Jurkat, Clone E6-1 (cell line): Measurements from ENCODE around the gene SASH3. TPM values are rescaled to one million over a fixed set of nuclear protein-coding genes. Genes with fewer than 3 reads are reported as not detected.
"Not testable (repeated sequence)": the region's sequence is repeated elsewhere in the genome, so short reads cannot be mapped to it uniquely, and the experiment has no call there.

Experiments
- DNase-seq: peaks from one replicate; pipeline ENCODE4 v3.0.0-alpha.2; 2011; ENCODE audit warnings: low read depth, low spot score
- H3K4me3 ChIP-seq: 2 replicates; pipeline ENCODE4 v1.5.1; 2011; ENCODE audit warnings: mild to moderate bottlenecking, low read length, control low read depth, moderate library complexity
- polyA plus RNA-seq: library from polyadenylated mRNA; unstranded; fragments of >200 nt; gene quantifications from one replicate; pipeline ENCODE4 v1.2.1, GENCODE V29; 2012; ENCODE audit warnings: missing spikeins; ENCODE audit not compliant: insufficient read length, insufficient read depth

SASH3 gene
- 127 TPM for polyA plus RNA-seq

GRCh38 chrX:129779747-129780146 lies at the start of gene SASH3:
Gene SASH3 (plus strand): TSS chrX:129779949. CDS start chrX:129780098, 149 bp downstream.
- peak within 1 kb of the TSS; percentile 82 for H3K4me3 ChIP-seq
- DNase-seq = peak; percentile 78

GRCh38 chrX:129731228-129731627 lies 48.5 kb upstream of the SASH3 start:
- DNase-seq = no peak
- H3K4me3 ChIP-seq = no peak overlapping the region

GRCh38 chrX:129732857-129733256 lies 46.9 kb upstream of the SASH3 start:
- no peak overlapping the region for H3K4me3 ChIP-seq
- no peak for DNase-seq

GRCh38 chrX:129733335-129733734 lies 46.4 kb upstream of the SASH3 start:
- H3K4me3 ChIP-seq = no peak overlapping the region
- DNase-seq = peak; percentile 78

GRCh38 chrX:129736491-129736890 lies 43.3 kb upstream of the SASH3 start:
- H3K4me3 ChIP-seq = no peak overlapping the region; the same call in 1 of the 2 replicates
- DNase-seq = peak; percentile 92

GRCh38 chrX:129737916-129738315 lies 41.8 kb upstream of the SASH3 start:
- no peak for DNase-seq

GRCh38 chrX:129738466-129739308 lies 41.1 kb upstream of the SASH3 start, which contains the start of gene XPNPEP2:
Gene XPNPEP2 (plus strand): TSS chrX:129738979. CDS start chrX:129739214, 235 bp downstream.
- no peak within 1 kb of the TSS for H3K4me3 ChIP-seq
- no peak for DNase-seq

More at GRCh38 chrX:129737916-129738315, 41.8 kb upstream of the SASH3 start:
- no peak overlapping the region for H3K4me3 ChIP-seq

- no peak for DNase-seq
- no peak overlapping the region for H3K4me3 ChIP-seq
Observed at GRCh38 chrX:129739578-129739977, 40.2 kb upstream of the SASH3 start.

GRCh38 chrX:129741880-129742758 lies 37.6 kb upstream of the SASH3 start:
- no peak for DNase-seq
- no peak overlapping the region for H3K4me3 ChIP-seq

- not testable (repeated sequence) for H3K4me3 ChIP-seq, DNase-seq
Observed at GRCh38 chrX:129742759-129743152, 37.0 kb upstream of the SASH3 start.

- peak; percentile 81 for DNase-seq
Observed at GRCh38 chrX:129743821-129744220, 35.9 kb upstream of the SASH3 start.

GRCh38 chrX:129744861-129745321 lies 34.9 kb upstream of the SASH3 start:
- DNase-seq = peak; percentile 79
- H3K4me3 ChIP-seq = no peak overlapping the region

More at GRCh38 chrX:129743821-129744220, 35.9 kb upstream of the SASH3 start:
- H3K4me3 ChIP-seq = no peak overlapping the region

GRCh38 chrX:129746557-129747470 lies 32.9 kb upstream of the SASH3 start:
- H3K4me3 ChIP-seq = no peak overlapping the region
- no peak for DNase-seq

GRCh38 chrX:129747533-129747932 lies 32.2 kb upstream of the SASH3 start:
- H3K4me3 ChIP-seq = no peak overlapping the region

GRCh38 chrX:129748305-129748704 lies 31.4 kb upstream of the SASH3 start:
- no peak overlapping the region for H3K4me3 ChIP-seq
- DNase-seq = no peak

More at GRCh38 chrX:129747533-129747932, 32.2 kb upstream of the SASH3 start:
- no peak for DNase-seq

GRCh38 chrX:129749069-129749468 lies 30.7 kb upstream of the SASH3 start:
- DNase-seq = no peak
- no peak overlapping the region for H3K4me3 ChIP-seq

GRCh38 chrX:129750971-129751370 lies 28.8 kb upstream of the SASH3 start:
- H3K4me3 ChIP-seq = no peak overlapping the region
- no peak for DNase-seq
